Panc1 (cell line): ENCODE data around the gene TENM3. TPM values are rescaled to one million over a fixed set of nuclear protein-coding genes. Genes with fewer than 3 reads are reported as not detected.

Experiments
- ATAC-seq: fragments of 200-7000 bp; cut with Tn5 transposase; 2 replicates; pipeline ENCODE4 v1.9.1; 2020; ENCODE audit warnings: mild to moderate bottlenecking, moderate library complexity
- BruUV-seq: library from RNA; stranded (reverse); fragments of 400-500 nt; replicated peaks from 2 replicates; lab custom pipeline; 2021; lab: Mats Ljungman, UMichigan
- CTCF ChIA-PET: fragments of 300-600 bp; sonication (Branson Sonifier 250); formaldehyde crosslinking; loops from one replicate; lab custom pipeline; 2022; ENCODE audit warnings: antibody characterized with exemption; lab: Charles Lee
- POLR2A ChIA-PET: fragments of 300-600 bp; sonication (Branson Sonifier 250); formaldehyde crosslinking; loops from one replicate; lab custom pipeline; 2022; ENCODE audit warnings: antibody characterized with exemption; lab: Charles Lee
- DNase-seq: peaks from one replicate; pipeline ENCODE4 v3.0.0-alpha.2; 2010; ENCODE audit warnings: low read depth, low spot score
- H3K27ac ChIP-seq: 2 replicates; pipeline ENCODE4 v1.5.1; 2011; ENCODE audit warnings: mild to moderate bottlenecking, low read length, inconsistent platforms
- H3K27me3 ChIP-seq: fragments of 200-500 bp; sonication (Bioruptor generic); 2 replicates; pipeline ENCODE4 v1.6.0; 2014; ENCODE audit warnings: low read length, inconsistent platforms; ENCODE audit not compliant: control insufficient read depth, insufficient read depth
- H3K36me3 ChIP-seq: fragments of 200-500 bp; sonication (Bioruptor generic); 2 replicates; pipeline ENCODE4 v1.5.1; 2014; ENCODE audit warnings: inconsistent platforms, mild to moderate bottlenecking, low read length, moderate library complexity; ENCODE audit not compliant: control insufficient read depth, insufficient read depth
- H3K4me1 ChIP-seq: 2 replicates; pipeline ENCODE4 v1.5.1; 2011; ENCODE audit warnings: inconsistent platforms, mild to moderate bottlenecking, low read length, moderate library complexity; ENCODE audit not compliant: control insufficient read depth, insufficient read depth
- H3K4me3 ChIP-seq, 2 experiments: 2 replicates each; pipeline ENCODE4 v1.5.1; 2011 to 2012; ENCODE audit warnings: low read depth in 2 of 2, low read length in 2 of 2, mild to moderate bottlenecking in 2 of 2, inconsistent platforms in 1 of 2, moderate library complexity in 1 of 2
- H3K9me3 ChIP-seq: fragments of 200-500 bp; sonication (Bioruptor generic); 2 replicates; pipeline ENCODE4 v1.5.1; 2014; ENCODE audit warnings: low read depth, mild to moderate bottlenecking, inconsistent platforms, low read length, moderate library complexity; ENCODE audit not compliant: control insufficient read depth, insufficient read depth
- CTCF ChIP-seq: fragments of 450-650 bp; IDR thresholded peaks from 2 replicates; pipeline ENCODE4 v1.5.1; 2017; ENCODE audit warnings: mild to moderate bottlenecking
- POLR2AphosphoS5 ChIP-seq: IDR thresholded peaks from 2 replicates; pipeline ENCODE4 v1.6.1; 2012; ENCODE audit warnings: mild to moderate bottlenecking, low read depth, low read length, moderate library complexity
- REST ChIP-seq, 2 experiments: IDR thresholded peaks; 2 replicates each; pipeline ENCODE4 v1.6.1; 2011 to 2012; ENCODE audit warnings: low read depth in 2 of 2, control low read depth in 1 of 2, low read length in 1 of 2, mild to moderate bottlenecking in 1 of 2, moderate library complexity in 1 of 2; ENCODE audit not compliant: insufficient read depth in 1 of 2
- SIN3A ChIP-seq: IDR thresholded peaks from 2 replicates; pipeline ENCODE4 v1.6.1; 2012; ENCODE audit warnings: low read depth, mild to moderate bottlenecking, low read length, moderate library complexity, borderline replicate concordance; ENCODE audit not compliant: insufficient read depth
- TCF7L2 ChIP-seq: IDR thresholded peaks from 2 replicates; pipeline ENCODE4 v1.6.1; 2011; ENCODE audit warnings: mild to moderate bottlenecking, low read depth, low read length, inconsistent platforms
- in situ Hi-C: cut with HindIII; loops from 2 replicates; pipeline ENCODE4 v1.10.0; 2016; ENCODE audit warnings: low sequenced_read_pairs, low pct_unique_long_range_greater_than_20kb
- intact Hi-C: fragments of 100-400 bp; cut with micrococcal nuclease; formaldehyde crosslinking; loops from one replicate; pipeline ENCODE4 v1.10.0; 2022; ENCODE audit not compliant: unreplicated experiment
- total RNA-seq: library from RNA; stranded (reverse); gene quantifications from one replicate; pipeline ENCODE4 v1.2.1, GENCODE V29; 2021; ENCODE audit not compliant: unreplicated experiment

Gene TENM3
- total RNA-seq, 1 experiment from 2014 or later = 0.95 TPM

GRCh38 chr4:182203872-182204411, 39.3 kb upstream of the TENM3 start:
- ATAC-seq (no peak), DNase-seq (no peak)
- in situ Hi-C loops = no loop called here
- no peak for TF ChIP-seq CTCF
- no peak for TF ChIP-seq TCF7L2
- no peak for TF ChIP-seq SIN3A
- TF ChIP-seq REST (IDR thresholded peaks at IDR 0.05; ENCODE audit: insufficient read depth in 1 of 2, low read depth in 2 of 2, low read length in 1 of 2) = no peak
- no peak for TF ChIP-seq POLR2AphosphoS5
- Histone ChIP-seq H3K9me3 (no peaks in the 10 kb centered on the region), H3K27ac (no peak overlapping the region), H3K4me1 (no peaks in the 10 kb centered on the region), H3K27me3 (no peaks in the 10 kb centered on the region), H3K4me3 (no peak overlapping the region), H3K36me3 (no peaks in the 10 kb centered on the region)
- intact Hi-C loops = no loop called here
- BruUV-seq = no TSS peak
- CTCF ChIA-PET = no interaction called here
- POLR2A ChIA-PET = no interaction called here

GRCh38 chr4:182205306-182205705, 37.9 kb upstream of the TENM3 start:
- Histone ChIP-seq H3K27ac (no peak overlapping the region), H3K4me1 (no peaks in the 10 kb centered on the region), H3K27me3 (no peaks in the 10 kb centered on the region), H3K4me3 (no peak overlapping the region), H3K36me3 (no peaks in the 10 kb centered on the region), H3K9me3 (no peaks in the 10 kb centered on the region)
- DNase-seq = no peak
- in situ Hi-C loops (no loop called here), intact Hi-C loops (no loop called here)
- ChIA-PET CTCF (no interaction called here), POLR2A (no interaction called here)
- TF ChIP-seq POLR2AphosphoS5 (no peak), SIN3A (no peak), TCF7L2 (no peak), REST (IDR thresholded peaks at IDR 0.05; ENCODE audit: insufficient read depth in 1 of 2, low read depth in 2 of 2, low read length in 1 of 2) (no peak), CTCF (no peak)
- no peak for ATAC-seq
- BruUV-seq = no TSS peak
